Measurements from ENCODE around the gene PCNX3.
"Not testable (repeated sequence)": the region's sequence is repeated elsewhere in the genome, so short reads cannot be mapped to it uniquely, and the experiment has no call there.

The PCNX3 gene

DNA sequence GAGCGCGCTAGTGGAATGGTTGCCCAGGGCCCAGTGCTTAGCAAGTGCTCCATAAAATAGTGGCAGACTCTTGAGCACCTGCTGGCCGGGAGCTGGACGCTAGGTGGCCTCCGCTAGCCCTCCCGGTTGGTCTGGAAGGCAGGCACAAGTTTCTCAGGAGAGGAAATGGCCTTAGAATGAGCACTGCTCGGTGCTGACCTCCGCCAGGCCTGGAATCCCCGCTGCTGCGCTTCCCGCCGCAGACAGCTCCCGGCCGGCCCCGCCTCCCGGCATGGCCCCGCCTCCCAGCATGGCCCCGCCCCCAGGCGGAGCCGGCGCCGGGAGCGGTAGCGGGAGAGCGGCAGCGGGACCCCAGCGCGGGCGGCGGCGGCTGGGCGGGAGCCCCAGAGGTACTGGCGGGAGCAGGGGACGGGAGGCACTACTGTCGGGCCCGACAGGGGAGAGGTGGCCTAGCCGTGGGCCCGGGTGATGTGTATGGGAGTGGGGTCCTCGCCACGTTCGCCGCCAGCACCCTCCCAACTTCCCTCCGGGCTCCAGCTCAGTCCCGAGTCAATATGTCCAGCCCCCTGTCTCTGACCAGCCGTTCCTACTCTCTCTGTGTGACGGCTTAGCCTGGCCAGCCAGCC, 22.3 kb downstream of the PCNX3 start, which contains the start of gene SIPA1:
SIPA1 (plus strand) TSS at position 308 of the 626 bp plus-strand sequence. CDS start 2,821 bp downstream, outside the sequence.
- peak; percentile 56 for DNase-seq (ENCODE audit: low read depth)

DNA sequence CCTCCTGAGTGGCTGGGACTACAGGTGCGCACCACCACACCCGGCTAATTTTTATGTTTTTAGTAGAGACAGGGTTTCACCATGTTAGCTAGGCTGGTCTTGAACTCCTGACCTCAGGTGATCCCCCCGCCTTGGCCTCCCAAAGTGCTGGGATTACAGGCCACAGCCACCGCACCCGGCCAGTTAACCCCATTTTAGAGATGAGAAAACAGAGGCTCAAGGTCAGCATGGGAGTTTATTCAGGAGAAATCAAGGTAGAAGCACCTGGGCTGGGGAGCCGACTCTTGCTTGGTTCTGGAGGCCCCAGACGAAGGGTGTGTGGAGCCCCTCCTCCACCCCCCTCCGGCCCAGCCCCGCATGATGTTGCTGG, 23.6 kb downstream of the PCNX3 start:
- H3K4me3 ChIP-seq (ENCODE audit: control insufficient read depth, low read depth, low read length), result not testable (repeated sequence)

More for the DNA sequence above, 22.3 kb downstream of the PCNX3 start, which contains the start of gene SIPA1:
- H3K4me3 ChIP-seq (ENCODE audit: control insufficient read depth, low read depth, low read length), result peak within 1 kb of the TSS; percentile 81
- TF ChIP-seq CTCF (IDR thresholded peaks at IDR 0.05; ENCODE audit: control insufficient read depth, insufficient read depth, low read depth, low read length, missing control alignments), result peak; percentile 66

DNA sequence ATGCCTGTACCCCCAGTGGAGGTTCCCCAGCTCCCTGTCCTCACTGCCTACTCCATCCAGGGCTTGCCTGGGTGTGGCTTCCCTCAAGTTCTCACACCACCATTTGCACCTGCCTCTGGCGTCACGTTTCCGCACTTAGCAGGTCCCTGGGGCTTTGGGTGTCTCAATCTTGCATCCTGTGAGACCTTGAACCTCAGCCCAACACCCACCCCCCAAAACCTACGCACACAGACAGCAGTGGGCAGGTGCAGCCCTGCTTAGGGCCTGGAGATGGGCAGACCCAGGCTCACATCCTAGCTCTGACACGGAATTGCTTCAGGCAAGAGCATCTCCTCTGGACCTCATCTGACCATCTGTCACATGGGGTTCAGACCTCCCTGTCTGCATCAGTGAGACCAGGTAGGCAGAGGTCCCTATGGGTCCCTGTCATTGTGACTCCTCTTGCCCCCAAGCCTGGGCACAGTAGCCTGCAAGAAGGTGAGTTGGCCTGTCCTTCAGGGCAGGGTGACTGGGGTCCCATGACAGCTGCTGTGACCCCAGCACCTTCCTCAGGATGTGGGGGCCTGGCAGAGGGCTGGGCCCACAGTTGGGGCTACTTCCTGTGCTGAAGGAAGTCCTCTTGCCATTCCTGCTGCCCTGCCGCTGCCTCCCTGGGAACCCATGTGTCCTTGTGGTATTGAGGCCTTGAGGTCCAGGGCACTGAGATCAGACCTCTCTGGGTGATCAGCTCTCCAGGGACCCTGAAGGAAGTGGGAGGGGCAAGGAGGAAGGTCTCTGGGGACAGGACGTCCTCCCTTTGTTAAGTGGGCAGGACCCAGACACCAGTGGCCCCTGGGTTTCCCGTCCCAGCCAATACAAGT, 24.3 kb downstream of the PCNX3 start:
- H3K4me3 ChIP-seq (ENCODE audit: control insufficient read depth, low read depth, low read length), result no peak overlapping the region
- TF ChIP-seq CTCF (IDR thresholded peaks at IDR 0.05; ENCODE audit: control insufficient read depth, insufficient read depth, low read depth, low read length, missing control alignments), result no peak
- no peak for DNase-seq (ENCODE audit: low read depth)

More for the DNA sequence above, 23.6 kb downstream of the PCNX3 start:
- not testable (repeated sequence) for DNase-seq (ENCODE audit: low read depth)

DNA sequence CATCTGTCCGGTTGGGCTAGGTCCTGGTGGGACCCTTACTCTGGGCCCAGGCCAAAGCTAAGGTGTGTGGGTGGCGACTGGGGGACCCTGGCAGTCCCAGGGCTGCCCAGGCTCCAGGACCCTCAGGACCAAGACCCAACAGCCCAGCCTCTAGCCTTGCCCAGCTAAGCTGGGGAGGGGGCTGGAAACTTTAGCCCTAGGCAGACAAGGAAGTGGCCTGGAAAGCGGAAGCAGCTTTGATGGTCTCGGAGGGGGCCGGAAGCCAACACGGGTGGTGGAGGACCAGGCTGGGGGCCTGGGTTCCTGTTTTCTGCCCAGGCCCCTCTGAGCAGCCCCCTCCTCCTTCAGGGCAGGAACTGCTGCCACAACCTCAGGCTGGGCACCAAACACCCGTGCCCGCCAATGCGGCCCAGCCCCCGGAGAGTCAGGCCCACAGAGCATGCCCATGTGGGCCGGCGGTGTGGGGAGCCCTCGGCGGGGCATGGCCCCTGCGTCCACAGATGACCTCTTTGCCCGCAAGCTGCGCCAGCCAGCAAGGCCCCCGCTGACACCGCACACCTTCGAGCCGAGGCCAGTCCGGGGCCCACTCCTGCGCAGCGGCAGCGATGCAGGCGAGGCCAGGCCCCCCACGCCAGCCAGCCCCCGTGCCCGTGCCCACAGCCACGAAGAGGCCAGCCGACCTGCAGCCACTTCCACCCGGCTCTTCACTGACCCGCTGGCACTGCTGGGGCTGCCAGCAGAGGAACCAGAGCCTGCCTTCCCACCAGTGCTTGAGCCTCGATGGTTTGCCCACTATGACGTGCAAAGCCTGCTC, 25.1 kb downstream of the PCNX3 start:
- DNase-seq (ENCODE audit: low read depth), result no peak
- TF ChIP-seq CTCF (IDR thresholded peaks at IDR 0.05; ENCODE audit: control insufficient read depth, insufficient read depth, low read depth, low read length, missing control alignments), result no peak
- H3K4me3 ChIP-seq (ENCODE audit: control insufficient read depth, low read depth, low read length), result no peak overlapping the region

GRCh38 chr11:65641297-65642013, 25.9 kb downstream of the PCNX3 start:
- TF ChIP-seq CTCF (IDR thresholded peaks at IDR 0.05; ENCODE audit: control insufficient read depth, insufficient read depth, low read depth, low read length, missing control alignments), result no peak
- DNase-seq (ENCODE audit: low read depth), result no peak
- no peak overlapping the region for H3K4me3 ChIP-seq (ENCODE audit: control insufficient read depth, low read depth, low read length)

DNA sequence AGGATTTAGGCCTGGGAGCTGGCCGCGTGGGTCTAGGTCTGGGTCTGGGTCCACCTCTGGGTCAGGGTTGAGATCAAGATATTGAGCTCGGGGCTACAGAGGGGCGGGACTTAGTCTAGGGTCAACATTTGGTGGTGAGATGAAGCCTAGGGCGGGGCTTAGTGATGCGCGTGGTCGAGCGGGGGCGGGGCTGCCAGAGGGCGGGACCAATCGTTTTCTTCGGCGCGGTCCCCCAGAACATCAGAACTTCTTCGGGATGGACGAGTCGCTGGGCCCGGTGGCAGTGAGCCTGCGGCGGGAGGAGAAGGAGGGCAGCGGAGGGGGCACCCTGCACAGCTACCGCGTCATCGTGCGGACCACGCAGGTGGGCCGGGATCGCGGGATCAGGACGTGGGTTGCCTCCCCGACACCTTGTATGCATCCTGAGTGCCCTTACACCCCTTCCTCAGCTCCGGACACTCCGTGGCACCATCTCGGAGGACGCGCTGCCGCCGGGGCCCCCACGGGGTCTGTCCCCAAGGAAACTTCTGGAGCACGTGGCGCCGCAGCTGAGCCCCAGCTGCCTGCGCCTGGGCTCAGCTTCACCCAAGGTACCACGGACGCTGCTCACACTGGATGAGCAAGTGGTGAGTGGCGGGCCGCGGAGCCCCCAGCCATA, 26.6 kb downstream of the PCNX3 start:
- no peak overlapping the region for H3K4me3 ChIP-seq (ENCODE audit: control insufficient read depth, low read depth, low read length)
- DNase-seq (ENCODE audit: low read depth), result no peak
- no peak for TF ChIP-seq CTCF (IDR thresholded peaks at IDR 0.05; ENCODE audit: control insufficient read depth, insufficient read depth, low read depth, low read length, missing control alignments)

All from AG09309 (cell line).